Inflammatory macrophage (primary cell): Measurements from ENCODE around the gene RHOBTB3.
"Not testable (repeated sequence)": the region's sequence is repeated elsewhere in the genome, so short reads cannot be mapped to it uniquely, and the experiment has no call there.

ENCODE experiments used
- DNase-seq, 2 donors: peaks; one replicate each; pipeline ENCODE4 v3.0.0-alpha.2; 2020 to 2022
- total RNA-seq, 18 experiments: gene quantifications; one replicate each; lab custom pipeline; 2026; ENCODE audit warnings: mixed read lengths in 6 of 18, inconsistent platforms in 2 of 18; lab: John Stamatoyannopoulos, UW

RHOBTB3 gene, protein sequence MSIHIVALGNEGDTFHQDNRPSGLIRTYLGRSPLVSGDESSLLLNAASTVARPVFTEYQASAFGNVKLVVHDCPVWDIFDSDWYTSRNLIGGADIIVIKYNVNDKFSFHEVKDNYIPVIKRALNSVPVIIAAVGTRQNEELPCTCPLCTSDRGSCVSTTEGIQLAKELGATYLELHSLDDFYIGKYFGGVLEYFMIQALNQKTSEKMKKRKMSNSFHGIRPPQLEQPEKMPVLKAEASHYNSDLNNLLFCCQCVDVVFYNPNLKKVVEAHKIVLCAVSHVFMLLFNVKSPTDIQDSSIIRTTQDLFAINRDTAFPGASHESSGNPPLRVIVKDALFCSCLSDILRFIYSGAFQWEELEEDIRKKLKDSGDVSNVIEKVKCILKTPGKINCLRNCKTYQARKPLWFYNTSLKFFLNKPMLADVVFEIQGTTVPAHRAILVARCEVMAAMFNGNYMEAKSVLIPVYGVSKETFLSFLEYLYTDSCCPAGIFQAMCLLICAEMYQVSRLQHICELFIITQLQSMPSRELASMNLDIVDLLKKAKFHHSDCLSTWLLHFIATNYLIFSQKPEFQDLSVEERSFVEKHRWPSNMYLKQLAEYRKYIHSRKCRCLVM
- 6.2 to 18.0 (median 12.1) reads per million in 18 experiments for total RNA-seq

DNA sequence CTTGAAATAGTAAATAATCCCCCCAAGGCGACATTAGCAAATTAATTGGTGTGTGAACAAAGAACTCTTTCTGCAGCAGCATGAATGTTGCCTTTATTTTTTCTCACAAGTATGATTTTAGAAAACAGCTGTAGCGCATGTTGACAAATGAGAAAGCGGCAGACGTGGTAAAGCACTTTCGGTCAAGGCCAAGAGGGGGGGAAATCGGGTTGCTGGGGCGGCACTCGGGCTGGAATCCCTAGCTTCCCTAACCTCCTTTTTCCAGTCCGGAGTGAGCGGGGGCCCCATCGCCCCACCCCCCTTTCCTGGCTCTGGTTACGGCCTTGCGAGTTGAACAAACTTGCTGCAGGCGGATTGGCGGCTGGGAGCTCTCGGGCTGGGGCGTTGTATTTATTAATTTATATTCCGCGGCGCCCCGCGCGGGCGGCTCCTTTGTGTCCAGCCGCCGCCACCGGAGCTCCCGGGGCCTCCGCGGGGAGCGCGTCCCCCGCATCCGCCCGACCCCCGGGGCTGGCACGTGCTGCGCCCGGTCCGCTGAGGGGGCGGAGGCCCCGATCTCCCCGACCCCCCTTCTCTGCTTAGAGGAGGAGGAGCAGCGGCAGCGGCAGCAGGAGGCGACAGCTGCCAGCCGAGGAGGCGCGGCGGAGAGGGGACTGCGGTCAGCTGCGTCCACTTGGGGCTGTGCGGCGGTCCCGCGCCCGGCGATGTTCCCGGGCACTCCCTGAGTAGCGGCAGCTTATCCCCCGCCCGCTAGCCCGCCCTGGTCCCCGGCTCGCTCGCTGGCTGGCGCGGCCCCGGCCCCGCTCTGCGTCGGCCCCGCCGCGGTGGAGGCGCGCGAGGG, at the start of gene RHOBTB3:
Gene RHOBTB3 (plus strand): TSS at position 607 of the 841 bp plus-strand sequence. CDS start 347 bp downstream, outside the sequence.
- DNase-seq: peak; percentile 55 to 59

DNA sequence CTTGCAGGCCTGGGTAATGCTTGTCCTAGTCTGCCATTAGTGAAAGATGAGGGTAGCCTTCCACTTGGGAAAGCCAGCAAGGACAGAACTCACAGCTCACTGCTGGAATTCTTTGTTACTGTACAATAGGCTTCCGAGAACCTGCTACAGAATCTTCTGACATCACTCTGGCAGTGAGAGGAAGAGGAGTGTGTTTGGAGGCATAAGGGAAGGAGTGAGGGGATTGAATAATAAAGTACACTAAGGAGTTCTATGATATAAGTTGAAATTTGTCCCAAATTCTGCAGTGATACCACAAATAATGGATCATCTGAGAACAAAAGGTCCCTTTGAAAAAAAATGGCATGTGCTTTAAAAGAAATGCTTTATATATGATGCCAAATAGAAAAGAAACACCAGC, 48.2 kb upstream of the RHOBTB3 start, which contains the start of gene SPATA9:
Gene SPATA9 (minus strand): TSS at position 101 of the 400 bp plus-strand sequence. CDS start 137 bp downstream, outside the sequence.
- no peak for DNase-seq

DNA sequence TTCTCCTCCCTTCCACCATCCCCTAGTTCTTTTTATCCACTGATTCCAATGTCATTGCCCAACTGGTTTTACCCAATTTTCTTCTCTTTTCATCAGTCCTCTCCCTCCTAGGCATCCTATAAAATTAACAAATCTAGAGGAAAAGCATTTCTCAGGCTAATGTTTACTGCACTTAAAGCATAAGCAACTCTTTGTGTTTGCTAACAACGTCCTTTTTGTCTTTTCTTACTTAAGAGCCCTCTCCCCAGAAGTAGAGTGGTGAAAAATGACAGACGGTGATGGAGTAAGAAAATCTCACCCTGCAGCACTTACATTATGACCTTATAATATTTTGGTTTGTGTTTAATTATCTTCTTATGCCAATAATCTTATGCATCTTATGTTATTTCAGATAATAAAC, 46.8 kb upstream of the RHOBTB3 start:
- no peak for DNase-seq

DNA sequence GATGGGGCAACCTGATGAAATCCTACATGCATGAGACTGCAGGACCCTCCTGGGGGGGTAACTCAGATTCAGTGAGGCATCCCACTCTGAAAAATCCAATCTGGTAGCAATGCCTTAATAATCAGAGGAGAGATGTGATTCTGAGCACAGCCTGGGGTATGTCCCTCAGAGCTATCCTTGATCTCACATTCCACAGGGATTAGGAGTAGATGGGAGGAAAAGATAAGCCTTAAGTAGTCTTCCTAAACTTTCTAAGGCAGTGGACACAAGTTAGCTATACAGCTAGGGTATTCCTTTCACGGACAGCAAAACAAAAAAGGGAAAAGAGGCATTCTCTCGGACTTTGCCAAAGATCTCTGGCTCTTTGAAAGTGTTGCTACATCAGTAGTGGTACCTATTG, 44.5 kb upstream of the RHOBTB3 start:
- no peak for DNase-seq

DNA sequence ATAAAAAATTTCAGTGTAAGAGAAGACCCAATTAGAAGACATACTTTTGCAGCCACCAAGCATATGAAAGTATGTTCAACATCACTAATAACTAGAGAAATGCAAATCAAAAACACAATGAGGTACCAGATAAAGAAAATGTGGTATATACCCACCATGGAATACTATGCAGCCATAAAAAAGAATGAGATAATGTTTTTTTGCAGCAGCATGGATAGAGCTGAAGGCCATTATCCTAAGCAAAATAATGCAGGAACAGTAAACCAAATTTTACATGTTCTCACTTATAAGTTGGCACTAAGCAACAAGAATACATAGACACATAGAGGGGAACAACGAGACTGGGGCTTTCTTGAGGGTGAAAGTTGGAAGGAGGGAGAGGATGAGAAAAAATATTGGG, 41.5 kb upstream of the RHOBTB3 start:
- no peak for DNase-seq

DNA sequence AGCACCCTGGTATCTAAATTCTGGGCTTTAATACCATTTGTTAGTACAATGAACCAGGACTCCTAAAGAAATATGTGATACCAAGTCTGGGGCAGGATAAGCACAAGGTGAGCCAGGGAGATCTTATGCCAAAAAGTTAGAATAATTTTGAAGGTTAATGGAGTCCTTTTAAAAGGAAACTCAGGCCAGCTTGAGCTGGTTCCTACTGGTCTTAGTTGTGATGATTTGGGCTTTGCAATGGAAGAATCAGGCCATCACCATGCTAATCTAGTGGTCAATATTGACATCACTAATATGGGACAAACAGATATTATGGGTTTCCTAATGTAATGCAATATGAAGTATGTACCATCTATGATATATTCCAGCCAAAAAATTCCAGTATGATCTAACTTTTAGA, 40.8 kb upstream of the RHOBTB3 start:
- no peak for DNase-seq

DNA sequence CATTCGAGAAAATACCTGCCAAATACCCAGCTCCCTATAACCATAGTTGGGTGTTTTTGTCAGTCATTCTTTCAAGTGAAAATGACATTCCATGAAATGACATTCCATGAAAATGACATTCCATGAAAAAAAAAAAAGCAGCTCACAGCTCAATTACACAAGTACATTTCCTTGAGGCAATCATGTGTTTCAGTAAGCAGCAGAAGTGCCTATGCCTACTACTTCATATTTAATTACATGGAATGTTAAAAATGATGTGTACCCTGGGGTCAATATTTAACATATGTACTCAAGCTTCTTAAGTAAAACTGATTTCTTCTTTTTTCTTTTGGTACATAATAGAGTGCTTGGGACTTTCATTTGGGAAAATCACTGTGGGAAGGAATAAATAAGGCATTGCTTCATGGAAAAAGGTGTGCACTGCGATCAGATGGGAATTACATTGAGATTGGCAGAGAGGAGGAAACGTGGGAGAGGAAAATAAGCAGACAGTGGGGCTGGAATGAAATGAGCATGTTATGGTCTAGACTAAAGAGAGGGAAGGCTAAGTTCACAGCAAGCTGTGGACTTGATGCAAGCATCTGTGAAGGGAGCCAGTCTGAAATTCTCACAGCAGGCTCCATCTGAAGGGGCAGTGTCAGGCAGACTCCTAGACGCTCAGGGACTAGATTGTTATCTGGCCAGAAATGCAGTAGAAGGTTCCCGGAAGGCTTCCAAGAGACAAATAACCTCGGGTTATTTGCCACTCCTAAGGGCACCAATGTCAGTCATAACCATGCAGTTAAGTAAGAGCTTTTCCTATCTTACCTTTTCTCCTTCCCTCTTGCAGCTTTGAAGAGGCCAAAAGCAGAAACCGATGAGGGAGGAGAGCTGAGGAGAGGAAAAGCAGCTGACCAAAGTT, 33.1 kb upstream of the RHOBTB3 start:
- DNase-seq: no peak

DNA sequence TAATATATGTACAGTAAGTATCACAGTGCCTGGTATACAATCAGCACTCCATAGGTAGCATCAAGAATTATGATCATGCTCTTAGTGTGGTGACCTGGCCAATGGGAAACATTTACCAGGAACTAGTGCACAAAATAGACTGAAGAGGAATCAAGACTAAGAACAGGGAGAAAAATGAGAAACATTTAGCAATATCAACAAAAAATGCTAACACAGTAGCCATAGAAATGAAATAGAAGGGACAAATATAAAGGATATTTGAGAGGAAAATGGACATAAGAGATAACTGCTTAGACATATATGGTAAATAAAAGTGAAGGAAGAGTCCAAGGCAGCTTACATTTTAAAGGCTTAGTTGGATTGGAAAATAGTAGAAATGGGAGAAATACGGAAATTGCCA, 31.8 kb upstream of the RHOBTB3 start:
- no peak for DNase-seq

DNA sequence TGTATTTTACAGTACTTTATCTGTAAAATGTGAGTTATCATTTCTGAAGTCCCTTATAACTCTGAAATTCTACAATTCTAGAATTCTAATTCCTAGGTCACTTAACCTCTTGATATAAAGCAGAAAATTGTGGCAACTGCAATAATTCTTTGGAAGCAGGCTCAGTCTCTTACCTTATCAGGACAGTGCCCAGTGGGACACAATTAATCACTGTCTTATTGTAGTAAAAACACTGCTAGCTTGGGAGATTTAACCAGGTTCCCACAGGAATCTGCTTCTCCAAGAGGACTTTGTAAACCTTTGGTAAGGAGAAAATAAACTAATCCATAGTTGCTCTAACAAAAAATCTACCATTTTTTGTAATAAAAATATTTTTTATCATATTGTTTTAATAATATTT, 30.1 kb upstream of the RHOBTB3 start:
- DNase-seq: no peak

DNA sequence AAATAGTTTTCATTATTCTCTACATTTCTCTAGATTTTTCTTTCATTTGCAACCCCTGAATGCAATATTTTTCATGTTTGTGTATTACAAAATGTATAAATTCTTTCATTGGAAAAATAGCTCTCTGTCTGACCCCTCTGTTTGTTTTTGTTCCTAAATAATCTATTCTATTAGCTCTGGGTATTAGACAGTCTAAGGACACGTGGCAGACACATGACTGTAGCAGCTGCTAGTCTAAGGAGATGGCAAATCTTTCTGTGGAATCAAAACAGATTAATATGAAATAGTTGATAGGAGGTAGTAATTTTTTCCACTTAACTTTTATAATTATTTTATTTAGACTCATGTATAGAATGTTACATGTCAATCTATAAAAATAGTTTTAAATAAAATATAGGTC, 27.0 kb upstream of the RHOBTB3 start:
- no peak for DNase-seq

DNA sequence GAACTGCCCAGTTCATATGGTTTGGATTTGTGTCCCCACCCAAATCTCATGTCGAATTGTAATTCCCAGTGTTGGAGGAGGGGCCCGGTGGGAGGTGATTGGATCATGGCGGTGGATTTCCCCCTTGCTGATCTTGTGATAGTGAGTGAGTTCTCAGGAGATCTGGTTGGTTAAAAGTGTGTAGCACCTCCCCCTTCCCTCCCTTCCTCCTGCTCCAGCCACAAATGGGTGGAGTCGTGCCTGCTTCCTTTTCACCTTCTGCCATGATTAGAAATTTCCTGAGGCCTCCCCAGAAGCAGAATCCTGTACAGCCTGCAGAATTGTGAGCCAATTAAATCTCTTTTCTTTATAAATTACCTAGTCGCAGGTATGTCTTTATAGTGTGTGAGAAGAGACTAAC, 24.9 kb upstream of the RHOBTB3 start:
- not testable (repeated sequence) for DNase-seq

DNA sequence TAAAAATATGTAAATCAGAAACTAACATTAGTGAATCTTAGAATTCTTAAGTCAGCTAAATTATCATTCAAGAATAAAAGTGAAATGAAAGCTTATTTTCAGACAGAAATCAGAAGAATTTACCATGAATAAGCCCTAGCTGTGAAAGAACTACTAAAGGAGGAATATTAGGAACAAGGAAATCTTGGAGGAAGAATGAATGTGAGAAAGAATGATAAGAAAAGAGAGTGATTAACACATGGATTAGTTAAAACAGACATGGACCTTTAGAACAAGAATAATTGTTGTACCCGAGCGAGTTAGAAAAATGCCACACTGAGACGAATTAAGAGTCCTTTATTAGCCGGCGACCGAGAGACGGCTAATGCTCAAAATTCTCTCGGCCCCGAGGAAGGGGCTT, 24.1 kb upstream of the RHOBTB3 start:
- DNase-seq: no peak

DNA sequence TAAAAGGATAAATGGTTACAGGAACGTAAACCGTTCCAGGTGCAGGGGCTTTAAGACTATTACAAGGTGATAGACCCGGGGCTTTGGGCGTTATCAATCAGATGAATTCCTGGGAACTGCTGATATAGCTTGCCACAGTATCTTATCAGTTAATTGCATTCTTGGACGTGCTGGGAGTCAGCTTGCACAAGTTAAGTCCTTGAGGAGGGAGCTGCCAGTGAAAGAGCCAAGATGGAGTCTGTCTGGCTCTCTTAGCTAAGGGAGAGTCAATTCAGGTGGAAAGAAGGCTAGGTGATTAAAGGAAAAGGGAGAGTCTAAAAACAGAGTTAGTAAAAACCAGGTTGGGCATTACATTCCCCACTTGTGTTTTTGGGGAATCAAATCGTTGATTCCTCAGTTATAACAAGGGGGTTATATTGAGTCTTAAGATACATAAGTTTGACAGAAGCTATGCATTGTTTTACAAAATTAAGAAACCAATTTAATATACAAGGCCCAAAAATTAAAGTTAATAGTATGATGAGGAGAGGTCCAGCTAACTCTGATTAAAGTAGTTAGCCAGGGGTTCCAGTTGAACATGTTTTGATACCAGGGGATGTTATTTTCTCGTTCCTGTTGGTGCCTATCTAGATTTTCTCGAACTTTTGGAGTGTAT, 23.5 kb upstream of the RHOBTB3 start:
- not testable (repeated sequence) for DNase-seq

DNA sequence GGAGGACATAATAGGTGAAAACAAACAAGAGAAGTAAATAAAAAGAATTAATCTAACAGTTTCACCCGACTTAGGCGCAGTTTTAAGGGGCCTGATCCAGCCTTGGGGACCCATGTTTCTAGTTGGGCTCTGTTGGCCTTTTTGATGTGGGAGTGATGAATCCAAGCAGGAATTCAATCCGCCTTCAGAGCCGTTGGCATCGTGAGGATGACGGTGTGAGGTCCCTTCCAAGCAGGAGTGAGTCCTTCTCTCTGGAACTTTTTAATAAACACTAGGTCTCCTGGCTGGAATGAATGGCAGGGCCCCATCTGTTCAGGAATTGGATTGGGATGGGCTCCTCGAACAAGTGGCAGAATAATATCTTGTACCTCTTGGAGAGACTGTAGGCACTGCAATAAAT, 22.3 kb upstream of the RHOBTB3 start:
- no peak for DNase-seq

DNA sequence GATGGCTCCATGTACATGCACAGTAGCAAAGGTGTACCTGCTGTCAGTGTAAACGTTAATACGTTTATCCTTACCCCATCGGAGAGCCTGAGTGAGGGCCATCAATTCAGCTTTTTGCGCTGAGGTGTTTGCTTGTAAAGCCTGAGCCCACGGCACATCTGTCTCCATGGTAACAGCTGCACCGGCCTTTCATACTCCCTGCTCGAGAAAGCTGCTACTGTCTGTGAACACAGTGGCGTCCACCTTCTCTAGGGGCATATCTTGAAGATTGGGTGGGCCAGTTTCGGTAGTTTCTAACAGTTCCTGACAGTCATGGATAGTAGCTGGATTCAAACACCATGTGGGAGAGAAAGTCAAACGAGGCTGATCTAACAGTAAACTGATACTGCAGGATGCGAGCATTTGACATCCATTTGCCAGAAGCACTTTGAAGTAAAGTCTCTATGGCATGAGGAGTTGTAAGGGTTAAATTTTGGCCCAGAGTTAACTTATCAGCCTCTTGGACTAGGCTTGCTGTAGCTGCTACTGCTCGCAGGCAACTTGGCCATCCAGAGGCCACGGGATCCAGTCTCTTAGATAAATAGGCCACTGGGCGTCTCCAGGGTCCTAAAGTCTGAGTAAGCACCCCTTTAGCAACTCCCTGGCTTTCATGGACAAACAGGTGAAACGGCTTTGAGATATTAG, 21.0 kb upstream of the RHOBTB3 start:
- no peak for DNase-seq

DNA sequence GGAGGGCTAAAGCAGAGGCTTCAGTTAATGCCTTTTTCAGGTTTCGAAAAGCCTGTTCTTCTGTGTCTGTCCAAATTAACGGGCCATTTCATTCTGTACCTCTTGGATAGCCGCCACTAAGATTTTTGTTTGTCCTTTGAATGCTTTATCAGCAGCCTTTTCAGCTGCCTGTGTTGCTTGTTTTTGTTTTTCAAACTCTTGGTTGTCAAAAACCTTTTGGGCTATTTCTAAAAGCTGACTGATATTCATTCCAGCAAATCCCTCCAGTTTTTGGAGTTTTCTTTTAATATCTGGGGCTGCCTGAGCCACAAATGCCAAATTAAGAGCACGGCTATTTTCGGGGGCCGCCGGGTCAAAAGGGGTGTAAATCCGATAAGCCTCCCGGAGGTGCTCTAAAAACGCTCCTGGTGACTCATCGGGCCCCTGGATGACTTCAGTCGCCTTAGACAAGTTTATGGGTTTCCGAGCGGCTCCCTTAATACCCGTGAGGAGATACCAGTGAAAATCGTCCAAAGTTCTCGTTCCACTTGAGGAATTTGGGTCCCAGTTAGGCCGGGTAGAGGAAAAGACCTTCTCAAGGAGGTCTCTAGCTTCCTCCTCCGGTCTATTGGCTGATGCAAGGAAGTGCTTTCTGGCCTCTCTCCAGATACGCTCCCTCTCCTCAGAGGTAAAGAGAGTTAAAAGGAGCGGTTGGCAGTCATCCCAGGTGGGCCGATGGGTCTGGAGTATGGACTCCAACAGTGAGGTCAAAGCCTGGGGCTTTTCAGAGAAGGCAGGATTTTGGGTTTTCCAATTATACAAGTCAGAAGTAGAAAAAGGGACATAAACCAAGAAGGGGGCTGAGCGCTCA, 20.3 kb upstream of the RHOBTB3 start:
- DNase-seq: not testable (repeated sequence)

DNA sequence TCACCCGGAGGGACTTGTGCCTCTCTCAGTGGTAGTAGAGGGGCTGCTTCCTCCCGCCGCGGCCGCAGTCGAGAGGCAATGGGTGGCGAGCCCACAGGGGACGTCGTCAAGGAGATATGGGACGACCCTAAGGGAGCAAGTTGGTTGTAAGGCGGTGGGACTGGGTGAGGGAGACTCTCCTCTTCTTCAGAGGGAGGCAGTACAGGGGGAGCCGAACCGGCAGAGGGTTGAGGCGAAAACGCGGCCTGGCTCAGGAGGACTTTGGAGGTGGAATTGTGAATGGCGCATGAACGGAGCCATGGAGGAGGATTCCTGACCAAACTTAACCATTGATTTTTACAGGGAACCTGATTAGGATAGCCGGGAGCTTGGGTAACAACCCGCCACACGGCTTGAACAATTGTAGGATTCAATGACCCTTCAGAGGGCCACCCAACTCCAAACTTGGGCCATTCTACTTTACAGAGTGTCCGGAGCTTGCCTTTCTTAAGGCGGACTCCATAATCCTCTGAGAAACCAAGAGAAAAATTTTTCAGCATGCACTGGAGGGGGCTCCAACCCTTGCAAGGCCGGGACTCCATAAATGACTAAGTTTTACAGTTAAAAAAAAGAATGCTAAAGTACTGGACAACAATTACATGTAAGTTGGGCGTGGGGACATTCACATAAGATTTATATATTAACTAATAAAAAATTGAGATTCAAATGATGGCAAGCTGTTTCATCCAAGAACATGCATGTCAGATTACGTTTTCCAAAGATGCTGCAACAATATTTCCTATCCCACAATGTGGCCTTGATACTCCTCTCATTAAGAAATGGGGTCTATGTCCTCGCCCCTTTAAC, 19.4 kb upstream of the RHOBTB3 start:
- DNase-seq: no peak

DNA sequence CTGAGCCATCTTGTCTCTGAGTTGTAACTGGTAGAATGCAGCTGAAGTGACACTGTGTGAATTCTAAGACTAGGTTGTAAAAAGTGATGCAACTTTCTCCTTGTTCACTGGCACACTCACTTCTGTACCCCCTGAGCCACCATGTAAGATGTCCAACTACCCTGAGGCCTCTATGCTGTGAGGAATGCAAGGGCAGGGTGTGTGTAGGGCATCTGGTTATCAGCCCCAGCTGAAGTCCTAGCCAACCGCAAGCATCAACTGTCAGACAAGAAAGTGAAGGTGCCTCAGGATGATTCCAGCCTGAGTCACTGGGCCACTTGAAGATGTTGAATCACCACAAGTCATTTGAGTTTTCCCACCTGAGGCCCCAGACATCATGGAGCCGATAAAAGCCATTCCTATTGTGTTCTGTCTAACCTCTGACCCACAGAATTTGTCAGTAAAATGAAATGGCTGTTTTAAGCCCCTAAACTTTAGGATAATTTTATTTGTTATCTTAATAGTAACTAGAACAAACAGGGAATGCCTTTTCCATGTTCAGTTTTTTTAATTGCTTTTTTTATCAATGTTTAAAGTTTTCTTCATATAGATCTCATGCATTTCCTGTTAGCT, 18.7 kb upstream of the RHOBTB3 start:
- no peak for DNase-seq
